ENCODE data around the gene ARHGAP27.

GRCh38 chr17:45409659-45410076, 23.0 kb downstream of the ARHGAP27 start:
- no peak for TF ChIP-seq CTCF (conservative IDR thresholded peaks at IDR 0.05 in 1 of 2, IDR thresholded peaks at IDR 0.05 in 1 of 2; ENCODE audit: low read depth in 1 of 2, low read length in 2 of 2)
- no peak for TF ChIP-seq EZH2 (IDR thresholded peaks at IDR 0.05; ENCODE audit: low read length, missing control alignments)
